Keratinocyte (primary cell): Measurements from ENCODE around the gene STARD3.

Experiments
- CTCF ChIP-seq, 3 experiments: IDR thresholded peaks in 1 of 3; conservative IDR thresholded peaks in 1 of 3; optimal IDR thresholded peaks in 1 of 3; 2 replicates in 2 of 3; 3 replicates in 1 of 3; pipeline versions ENCODE3 to v1.5.1; 2011; ENCODE audit warnings: low read length in 3 of 3, mild to moderate bottlenecking in 3 of 3, moderate library complexity in 2 of 3, control low read depth in 1 of 3, inconsistent platforms in 1 of 3; ENCODE audit not compliant: insufficient read depth in 2 of 3; ENCODE audit errors: extremely low read depth in 1 of 3
- EZH2 ChIP-seq: IDR thresholded peaks from one replicate; pipeline ENCODE4 v1.6.1; 2012; ENCODE audit warnings: inconsistent platforms, mild to moderate bottlenecking, low read length, moderate library complexity

GRCh38 chr17:39641883-39642282, 4.9 kb downstream of the STARD3 start:
- TF ChIP-seq CTCF (optimal IDR thresholded peaks at IDR 0.05 in 1 of 3, IDR thresholded peaks at IDR 0.05 in 1 of 3, conservative IDR thresholded peaks at IDR 0.05 in 1 of 3; ENCODE audit: extremely low read depth in 1 of 3, insufficient read depth in 2 of 3, low read length in 3 of 3): no peak
- no peak for TF ChIP-seq EZH2
